ENCODE data around the gene MLX.
A peak's percentile ranks its signal among the peaks of the same experiment; 100 is the strongest.
"Not testable (repeated sequence)": the region's sequence is repeated elsewhere in the genome, so short reads cannot be mapped to it uniquely, and the experiment has no call there.

The MLX gene

GRCh38 chr17:42538482-42538881, 28.4 kb upstream of the MLX start:
- Histone ChIP-seq H3K27ac (0 out of 22 replicates have a peak overlapping the region, but pooled peaks of 1 of the 11 experiments have one; percentile 2), H3K36me3 (peaks cover 36 to 63% (median 49%) of the 10 kb centered on the region in 11 experiments), H3K27me3 (no peaks in the 10 kb centered on the region), H3K4me3 (no peak overlapping the region), H3K4me2 (peak overlapping the region in 2 of 11 experiments; percentile 89 to 95; a peak in 2 of 22 replicates), H3K4me1 (peaks cover 21 to 41% (median 34%) of the 10 kb centered on the region in 10 experiments), H4K20me1 (peaks cover 0 to 49% (median 11%) of the 10 kb centered on the region in 11 experiments; a peak in 11 of 22 replicates), H3K9ac (peak overlapping the region in 1 of 11 experiments; percentile 96; a peak in 1 of 22 replicates), H3K9me3 (replicated peaks in 1 of 11) (no peaks in the 10 kb centered on the region)
- no peak for TF ChIP-seq Cebpa-rat (IDR thresholded peaks at IDR 0.05)

DNA sequence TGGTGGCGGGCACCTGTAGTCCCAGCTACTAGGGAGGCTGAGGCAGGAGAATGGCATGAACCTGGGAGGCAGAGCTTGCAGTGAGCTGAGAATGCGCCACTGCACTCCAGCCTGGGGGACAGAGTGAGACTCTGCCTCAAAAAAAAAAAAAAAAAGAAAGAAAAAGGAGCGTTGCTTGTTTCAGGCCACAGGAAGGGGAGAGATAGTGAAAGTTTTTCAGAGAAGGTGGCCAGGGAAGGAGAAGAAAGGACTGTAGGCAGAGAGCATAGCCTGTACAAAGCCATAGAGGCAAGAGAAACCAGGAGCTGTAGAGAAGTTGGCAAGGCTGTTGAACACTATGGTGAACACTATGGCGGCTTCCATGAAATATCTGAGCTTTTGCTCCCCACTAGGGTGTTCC, 26.3 kb upstream of the MLX start:
- Histone ChIP-seq H3K4me1 (peaks cover 14 to 26% (median 21%) of the 10 kb centered on the region in 10 experiments), H3K36me3 (peaks cover 47 to 79% (median 60%) of the 10 kb centered on the region in 11 experiments), H4K20me1 (peaks cover 0 to 62% (median 14%) of the 10 kb centered on the region in 11 experiments; a peak in 13 of 22 replicates)
- H3K4me3 ChIP-seq; H3K27ac ChIP-seq; H3K9me3 ChIP-seq (replicated peaks in 1 of 11); H3K4me2 ChIP-seq; H3K9ac ChIP-seq; H3K27me3 ChIP-seq: not testable (repeated sequence)

- Histone ChIP-seq H3K36me3 (peaks cover 47 to 79% (median 60%) of the 10 kb centered on the region in 11 experiments), H3K4me2 (no peak overlapping the region), H3K9ac (no peak overlapping the region; a peak in 1 of 22 replicates), H3K4me3 (no peak overlapping the region), H3K4me1 (peaks cover 11 to 24% (median 17%) of the 10 kb centered on the region in 10 experiments), H3K9me3 (replicated peaks in 1 of 11) (no peaks in the 10 kb centered on the region), H3K27me3 (no peaks in the 10 kb centered on the region), H4K20me1 (peaks cover 0 to 62% (median 14%) of the 10 kb centered on the region in 11 experiments; a peak in 13 of 22 replicates), H3K27ac (no peak overlapping the region; a peak in 1 of 22 replicates)
- no peak for TF ChIP-seq Cebpa-rat (IDR thresholded peaks at IDR 0.05)
Measured at GRCh38 chr17:42541041-42541833, 25.7 kb upstream of the MLX start.

GRCh38 chr17:42543190-42544079, 23.5 kb upstream of the MLX start:
- Histone ChIP-seq H3K9me3 (replicated peaks in 1 of 11) (no peaks in the 10 kb centered on the region), H3K4me3 (no peak overlapping the region), H3K4me2 (no peak overlapping the region), H4K20me1 (peaks cover 0 to 56% (median 12%) of the 10 kb centered on the region in 11 experiments; a peak in 16 of 22 replicates), H3K4me1 (peaks cover 5 to 14% (median 7%) of the 10 kb centered on the region in 10 experiments; a peak in 14 of 20 replicates), H3K36me3 (peaks cover 41 to 67% (median 55%) of the 10 kb centered on the region in 11 experiments), H3K27me3 (peaks cover 0 to 7% (median 0%) of the 10 kb centered on the region in 11 experiments; a peak in 3 of 22 replicates), H3K27ac (no peak overlapping the region), H3K9ac (no peak overlapping the region)
- TF ChIP-seq Cebpa-rat (IDR thresholded peaks at IDR 0.05) = no peak

DNA sequence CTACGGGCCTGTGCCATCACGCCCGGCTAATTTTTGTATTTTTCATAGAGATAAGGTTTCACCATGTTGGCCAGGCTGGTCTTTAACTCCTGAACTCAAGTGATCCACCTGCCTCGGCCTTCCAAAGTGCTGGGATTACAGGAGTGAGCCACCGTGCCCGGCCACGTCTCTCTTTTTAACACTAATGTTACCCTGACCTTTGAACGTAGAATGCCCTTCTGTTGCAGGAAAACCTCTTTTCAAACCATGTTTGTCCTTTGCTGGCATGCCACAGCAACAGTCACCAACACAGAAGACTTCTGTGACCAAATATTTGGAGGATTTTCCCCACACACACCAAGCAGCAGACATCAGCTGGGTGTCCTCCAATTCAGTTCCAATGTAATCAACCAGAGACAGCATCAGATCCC, 22.0 kb upstream of the MLX start:
- H4K20me1 ChIP-seq = peaks cover 0 to 56% (median 18%) of the 10 kb centered on the region in 11 experiments; a peak in 15 of 22 replicates
- H3K27ac ChIP-seq = no peak overlapping the region
- peaks cover 0 to 15% (median 0%) of the 10 kb centered on the region in 11 experiments; a peak in 3 of 22 replicates for H3K27me3 ChIP-seq
- H3K36me3 ChIP-seq = peaks cover 28 to 53% (median 41%) of the 10 kb centered on the region in 11 experiments; a peak in 21 of 22 replicates
- peaks cover 13 to 23% (median 17%) of the 10 kb centered on the region in 10 experiments; a peak in 19 of 20 replicates for H3K4me1 ChIP-seq
- no peak overlapping the region for H3K4me2 ChIP-seq
- no peak overlapping the region for H3K9ac ChIP-seq
- no peak for TF ChIP-seq Cebpa-rat (IDR thresholded peaks at IDR 0.05)
- H3K4me3 ChIP-seq = no peak overlapping the region
- no peaks in the 10 kb centered on the region for H3K9me3 ChIP-seq (replicated peaks in 1 of 11)

- Histone ChIP-seq H3K4me1 (peaks cover 14 to 23% (median 17%) of the 10 kb centered on the region in 10 experiments; a peak in 19 of 20 replicates), H3K27me3 (peaks cover 0 to 15% (median 0%) of the 10 kb centered on the region in 11 experiments; a peak in 3 of 22 replicates), H3K36me3 (peaks cover 28 to 42% (median 38%) of the 10 kb centered on the region in 11 experiments; a peak in 21 of 22 replicates), H4K20me1 (peaks cover 0 to 57% (median 20%) of the 10 kb centered on the region in 11 experiments; a peak in 15 of 22 replicates)
- not testable (repeated sequence) for H3K4me3 ChIP-seq; H3K4me2 ChIP-seq; H3K27ac ChIP-seq; H3K9me3 ChIP-seq (replicated peaks in 1 of 11); H3K9ac ChIP-seq
Measured at GRCh38 chr17:42545755-42546505, 21.0 kb upstream of the MLX start.

DNA sequence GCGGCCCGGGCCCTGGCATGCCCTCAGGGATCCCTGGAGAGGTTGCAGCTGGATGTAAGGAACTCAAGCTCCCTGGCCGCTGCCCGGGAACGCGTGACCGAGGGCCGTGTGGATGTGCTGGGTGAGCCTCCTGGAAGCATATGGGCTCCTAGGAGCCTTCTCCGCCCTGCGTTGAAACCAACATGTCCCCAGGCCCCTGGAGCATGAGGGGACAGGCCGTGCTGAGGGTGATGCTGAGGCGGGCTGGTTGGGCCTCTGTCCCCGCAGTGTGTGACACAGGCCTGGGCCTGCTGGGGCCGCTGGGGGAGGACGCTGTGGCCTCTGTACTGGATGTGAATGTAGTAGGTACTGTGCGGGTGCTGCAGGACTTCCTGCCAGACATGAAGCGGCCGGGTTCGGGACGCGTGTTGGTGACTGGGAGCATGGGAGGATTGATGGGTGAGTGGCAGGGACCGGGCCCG, 19.9 kb upstream of the MLX start:
- H3K36me3 ChIP-seq = peaks cover 21 to 38% (median 28%) of the 10 kb centered on the region in 11 experiments; a peak in 20 of 22 replicates
- H3K9ac ChIP-seq = no peak overlapping the region
- no peak overlapping the region for H3K4me3 ChIP-seq
- H4K20me1 ChIP-seq = peaks cover 0 to 65% (median 28%) of the 10 kb centered on the region in 11 experiments; a peak in 17 of 22 replicates
- no peak for TF ChIP-seq Cebpa-rat (IDR thresholded peaks at IDR 0.05)
- H3K27ac ChIP-seq = no peak overlapping the region
- H3K9me3 ChIP-seq (replicated peaks in 1 of 11) = no peaks in the 10 kb centered on the region
- peaks cover 0 to 15% (median 0%) of the 10 kb centered on the region in 11 experiments; a peak in 3 of 22 replicates for H3K27me3 ChIP-seq
- H3K4me1 ChIP-seq = peaks cover 13 to 22% (median 16%) of the 10 kb centered on the region in 10 experiments; a peak in 19 of 20 replicates
- H3K4me2 ChIP-seq = no peak overlapping the region

- H3K4me3 ChIP-seq = peak overlapping the region in 6 of 10 experiments; percentile 53 to 64 (median 56); a peak in 7 of 20 replicates
- H3K4me2 ChIP-seq = peak overlapping the region; percentile 86 to 95 (median 90)
- peaks cover 0 to 15% (median 0%) of the 10 kb centered on the region in 11 experiments; a peak in 3 of 22 replicates for H3K27me3 ChIP-seq
- peak overlapping the region in 1 of 11 experiments; percentile 70; a peak in 1 of 22 replicates for H3K9ac ChIP-seq
- H3K36me3 ChIP-seq = peaks cover 17 to 32% (median 22%) of the 10 kb centered on the region in 11 experiments; a peak in 20 of 22 replicates
- H3K4me1 ChIP-seq = peaks cover 14 to 24% (median 17%) of the 10 kb centered on the region in 10 experiments; a peak in 19 of 20 replicates
- TF ChIP-seq Cebpa-rat (IDR thresholded peaks at IDR 0.05) = no peak
- peaks cover 0 to 63% (median 28%) of the 10 kb centered on the region in 11 experiments; a peak in 17 of 22 replicates for H4K20me1 ChIP-seq
- no peaks in the 10 kb centered on the region for H3K9me3 ChIP-seq (replicated peaks in 1 of 11)
- no peak overlapping the region for H3K27ac ChIP-seq
Measured at GRCh38 chr17:42547698-42548069, 19.2 kb upstream of the MLX start.
